Right ventricle myocardium superior (tissue), 1 donor: ENCODE results near the gene SENP7. TPM values are rescaled to one million over a fixed set of nuclear protein-coding genes. Genes with fewer than 3 reads are reported as not detected.
"Not testable (repeated sequence)": the region's sequence is repeated elsewhere in the genome, so short reads cannot be mapped to it uniquely, and the experiment has no call there.

ENCODE experiments used
- ATAC-seq: fragments of 200-7000 bp; cut with Tn5 transposase; one replicate; pipeline ENCODE4 v1.9.1; 2020; ENCODE audit warnings: mild to moderate bottlenecking; ENCODE audit not compliant: poor library complexity
- DNase-seq: peaks from one replicate; pipeline ENCODE4 v3.0.0-alpha.2; 2020
- intact Hi-C: fragments of 100-400 bp; cut with DNase I; formaldehyde crosslinking; loops from one replicate; pipeline ENCODE4 v1.11.2; 2022
- total RNA-seq: library from RNA; stranded (reverse); fragmentation: NEBNext Ultra II Directional; extraction: Animal tissue kit (Norgen Biotek cat#: 25700); gene quantifications from one replicate; pipeline ENCODE4 v1.2.1, GENCODE V29; 2021
- donor health status: DM: no; HTN: yes; CAD: no; lungs with severe emphysema.

Gene SENP7
- total RNA-seq, 1 donor from 2014 or later, result 8.4 TPM

DNA sequence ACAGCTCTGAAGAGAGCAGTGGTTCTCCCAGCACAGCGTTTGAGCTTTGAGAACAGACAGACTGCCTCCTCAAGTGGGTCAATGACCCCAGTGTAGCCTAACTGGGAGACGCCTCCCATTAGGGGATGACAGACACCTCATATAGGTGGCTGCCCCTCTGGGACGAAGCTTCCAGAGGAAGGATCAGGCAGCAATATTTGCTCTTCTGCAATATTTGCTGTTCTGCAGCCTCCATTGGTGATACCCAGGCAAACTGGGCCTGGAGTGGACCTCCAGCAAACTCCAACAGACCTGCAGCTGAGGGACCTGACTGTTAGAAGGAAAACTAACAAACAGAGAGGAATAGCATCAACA lies 45.7 kb downstream of the SENP7 start:
- intact Hi-C loops, DNase-seq, ATAC-seq: not testable (repeated sequence)

DNA sequence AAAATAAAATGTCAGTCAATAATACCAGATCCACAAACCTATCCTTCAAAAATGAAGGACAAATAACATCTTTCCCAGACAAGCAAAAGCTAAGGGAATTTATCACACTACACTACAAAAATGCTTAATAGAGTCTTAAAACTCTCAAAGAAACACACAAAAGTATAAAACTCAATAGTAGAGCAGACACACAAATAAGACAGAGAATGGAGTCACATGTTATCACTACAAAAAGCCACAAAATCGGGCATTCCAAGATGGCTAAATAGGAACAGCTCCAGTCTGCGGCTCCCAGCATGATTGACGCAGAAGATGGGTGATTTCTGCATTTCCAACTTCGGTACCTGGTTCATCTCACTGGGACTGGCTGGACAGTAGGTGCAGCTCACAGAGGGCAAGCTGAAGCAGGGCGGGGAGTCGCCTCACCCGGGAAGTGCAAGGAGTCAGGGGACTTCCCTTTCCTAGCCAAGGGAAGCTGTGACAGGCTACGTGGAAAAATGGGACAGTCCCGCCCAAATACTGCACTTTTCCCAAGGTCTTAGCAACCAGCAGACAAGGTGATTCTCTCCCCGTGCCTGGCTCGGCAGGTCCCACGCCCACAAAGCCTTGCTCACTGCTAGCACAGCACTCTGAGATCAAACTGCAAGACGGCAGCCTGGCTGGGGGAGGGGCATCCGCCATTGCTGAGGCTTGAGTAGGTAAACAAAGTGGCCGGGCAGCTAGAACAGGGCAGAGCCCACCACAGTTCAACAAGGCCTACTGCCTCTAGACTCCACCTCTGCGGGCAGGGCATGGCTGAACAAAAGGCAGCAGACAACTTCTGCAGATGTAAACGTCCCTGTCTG lies 46.3 kb downstream of the SENP7 start:
- DNase-seq (peak; percentile 43), ATAC-seq (no peak)
- intact Hi-C loops, result no loop called here

DNA sequence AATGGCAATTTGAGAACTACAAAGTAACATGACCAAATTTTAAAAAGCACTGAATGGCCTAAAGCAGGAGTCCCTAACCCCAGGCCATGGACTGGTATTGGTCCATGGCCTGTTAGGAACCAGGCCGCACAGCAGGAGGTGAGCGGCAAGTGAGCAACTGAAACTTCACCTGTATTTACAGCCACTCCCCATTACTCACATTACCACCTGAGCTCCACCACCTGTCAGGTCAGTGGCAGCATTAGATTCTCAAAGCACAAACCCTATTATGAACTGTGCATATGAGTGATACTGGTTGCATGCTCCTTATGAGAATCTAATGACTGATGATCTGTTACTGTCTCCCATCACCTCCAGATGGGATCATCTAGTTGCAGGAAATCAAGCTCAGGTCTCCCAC lies 48.8 kb downstream of the SENP7 start:
- no peak for DNase-seq
- no peak for ATAC-seq
- intact Hi-C loops, result no loop called here

DNA sequence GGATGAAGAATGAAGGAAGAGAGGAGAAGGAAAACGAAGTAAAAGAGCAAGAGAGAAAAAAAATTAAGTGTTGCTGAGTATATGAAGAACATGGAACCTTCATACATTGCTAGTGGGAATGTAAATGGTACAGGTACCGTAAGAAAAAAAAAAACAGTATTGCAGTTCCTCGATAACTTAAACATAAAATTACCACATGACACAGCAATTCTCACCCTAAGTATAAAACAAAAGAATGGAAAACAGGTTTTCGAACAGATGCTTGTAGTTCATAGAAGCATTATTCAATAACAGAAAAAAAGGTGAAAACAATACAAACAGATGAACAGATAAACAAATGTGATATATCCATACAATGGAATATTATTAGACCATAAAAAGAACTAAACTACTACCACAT lies 51.6 kb downstream of the SENP7 start:
- no peak for DNase-seq
- no peak for ATAC-seq
- intact Hi-C loops, result no loop called here

DNA sequence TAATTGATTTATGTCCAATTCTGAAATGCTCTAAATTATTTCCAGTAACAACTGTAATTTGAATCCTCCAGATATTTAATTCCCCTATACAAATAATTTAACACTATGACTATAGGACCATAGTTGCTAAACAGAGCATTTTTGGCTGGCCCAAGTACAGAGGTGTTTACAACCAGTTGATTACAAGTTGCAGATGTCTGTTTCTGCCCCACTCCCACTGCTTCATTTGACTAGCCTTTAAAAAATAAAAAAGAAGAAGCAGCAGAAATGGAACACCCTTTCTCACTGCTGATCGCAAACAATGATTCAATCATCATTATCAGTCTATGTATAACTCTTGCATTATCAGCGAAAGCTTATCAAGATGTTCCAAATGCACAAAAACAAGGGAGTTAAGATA lies 54.6 kb downstream of the SENP7 start:
- DNase-seq (no peak), ATAC-seq (no peak)
- intact Hi-C loops, result no loop called here

DNA sequence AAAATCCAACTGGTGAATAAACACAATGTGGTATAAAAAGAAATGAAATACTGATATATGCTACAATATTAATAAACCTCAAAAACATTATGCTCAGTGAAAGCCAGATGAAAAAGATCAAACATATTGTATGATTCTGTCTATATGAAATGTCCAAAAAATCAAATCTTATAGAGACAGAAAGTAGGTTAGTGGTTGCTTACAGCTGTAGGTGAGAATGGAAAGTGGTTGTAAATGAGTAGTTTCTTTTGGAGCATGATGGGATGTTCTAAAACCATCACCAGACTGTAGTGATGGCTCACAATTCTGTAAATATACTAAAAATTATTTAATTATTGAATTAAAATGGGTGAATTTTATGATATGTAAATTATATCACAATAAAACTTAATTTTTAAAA lies 58.4 kb downstream of the SENP7 start:
- no peak for ATAC-seq
- no peak for DNase-seq
- intact Hi-C loops, result no loop called here

DNA sequence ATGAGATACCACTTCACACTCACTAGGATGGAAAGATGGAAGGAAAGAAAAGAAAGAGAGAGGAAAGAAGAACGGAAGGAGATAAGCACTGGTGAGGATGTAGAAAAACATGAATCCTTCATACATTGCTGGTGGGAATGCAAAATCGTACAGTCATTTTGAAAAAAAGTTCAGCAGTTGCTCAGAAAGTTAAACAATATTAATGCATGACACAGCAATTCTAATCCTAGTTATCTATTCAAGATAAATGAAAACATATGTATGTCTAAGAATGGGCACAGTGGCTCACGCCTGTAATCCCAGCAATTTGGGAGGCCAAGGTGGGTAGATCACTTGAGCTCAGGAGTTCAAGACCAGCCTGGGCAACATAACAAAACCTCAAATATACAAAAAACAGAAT lies 59.1 kb downstream of the SENP7 start:
- DNase-seq, result no peak
- ATAC-seq, result no peak
- intact Hi-C loops, result no loop called here

DNA sequence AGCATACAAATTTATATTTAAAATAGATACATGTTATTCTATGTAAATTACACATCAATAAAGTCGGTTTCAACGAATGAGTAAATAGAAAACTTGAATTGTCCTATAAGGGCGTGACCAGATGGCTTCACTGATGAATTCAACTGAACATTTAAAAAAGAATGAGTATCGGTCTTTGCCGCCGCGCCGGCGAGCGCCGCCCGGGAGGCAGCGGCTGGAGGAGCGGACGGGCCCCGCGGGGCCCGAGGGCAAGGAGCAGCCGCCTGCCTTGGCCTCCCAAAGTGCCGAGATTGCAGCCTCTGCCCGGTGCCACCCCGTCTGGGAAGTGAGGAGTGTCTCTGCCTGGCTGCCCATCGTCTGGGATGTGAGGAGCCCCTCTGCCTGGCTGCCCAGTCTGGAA lies 74.4 kb downstream of the SENP7 start:
- intact Hi-C loops, ATAC-seq, DNase-seq: not testable (repeated sequence)

DNA sequence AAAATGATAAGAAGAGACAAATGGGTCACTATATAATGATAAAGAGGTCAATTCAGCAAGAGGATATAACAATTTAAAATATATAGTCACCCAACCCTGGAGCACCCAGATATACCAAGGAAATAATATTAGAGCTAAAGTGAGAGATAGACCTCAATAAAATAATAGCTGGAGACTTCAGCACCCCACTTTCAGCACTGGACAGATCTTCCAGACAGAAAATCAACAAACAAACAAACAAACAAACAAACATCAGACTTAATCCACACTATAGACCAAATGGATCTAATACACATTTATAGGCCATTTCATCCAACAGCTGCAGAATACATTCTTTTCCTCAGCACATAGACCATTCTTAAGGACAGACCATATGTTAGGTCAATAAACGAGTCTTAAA lies 79.4 kb downstream of the SENP7 start:
- intact Hi-C loops, result no loop called here
- ATAC-seq (no peak), DNase-seq (no peak)

DNA sequence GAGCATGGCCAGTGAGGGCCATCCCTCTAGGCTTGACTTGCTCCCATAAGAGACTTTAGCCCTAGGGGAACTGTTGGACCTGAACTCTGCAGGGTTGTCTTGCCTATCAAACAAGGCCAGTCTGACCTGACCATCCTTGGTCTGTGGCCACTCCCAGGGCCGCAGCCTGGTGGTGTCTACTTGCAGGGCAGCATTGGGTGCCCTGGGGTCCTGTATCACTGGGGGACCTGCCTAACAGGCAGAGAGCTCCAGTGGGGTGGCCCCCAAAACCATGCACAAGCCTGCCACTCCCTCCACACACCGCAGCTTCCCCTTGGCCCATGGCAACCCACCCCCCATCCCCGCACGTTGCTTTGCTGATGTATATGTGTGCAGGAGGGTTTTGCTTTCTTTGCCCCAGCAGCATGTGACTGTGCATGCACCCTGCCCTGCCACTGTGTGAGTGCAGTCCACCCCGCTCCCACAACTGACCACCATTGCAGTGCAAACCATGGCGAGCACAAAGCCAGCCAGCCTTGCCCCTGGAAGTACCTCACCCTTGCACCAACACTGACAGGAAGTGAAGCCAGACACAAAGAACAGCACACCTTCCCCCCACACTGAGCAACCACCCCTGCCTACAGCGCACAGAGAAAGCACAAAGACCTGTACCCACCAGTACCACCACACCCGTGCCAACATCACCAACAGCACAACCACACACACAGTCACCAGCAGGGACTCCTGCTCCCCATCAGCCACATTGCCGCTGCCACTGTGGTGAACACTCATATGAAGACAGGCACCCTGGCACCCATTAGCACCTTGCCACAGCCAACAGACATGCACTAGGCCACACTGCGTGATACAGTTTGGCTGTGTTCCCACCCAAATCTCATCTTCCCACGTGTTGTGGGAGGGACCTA lies 88.8 kb downstream of the SENP7 start:
- DNase-seq, result no peak

DNA sequence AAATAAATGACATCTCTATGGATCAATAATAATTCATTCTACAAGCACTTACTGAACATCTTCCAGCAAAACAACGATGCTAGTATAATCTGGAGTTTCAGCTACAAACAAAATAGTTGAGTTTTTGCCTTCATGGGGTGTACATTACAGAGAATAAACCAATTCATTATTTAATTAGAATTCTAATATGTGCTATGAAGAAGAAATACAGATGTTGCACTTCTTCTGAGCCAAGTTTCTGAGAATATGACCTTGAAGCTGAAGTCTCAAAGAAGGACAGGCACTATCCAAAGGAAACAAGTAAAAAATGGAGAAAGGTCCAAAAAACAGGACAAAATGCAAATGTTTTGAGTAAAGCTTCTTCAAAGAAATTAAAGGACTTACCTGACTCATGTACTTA lies 94.2 kb downstream of the SENP7 start:
- intact Hi-C loops, result no loop called here
- ATAC-seq, result no peak
- DNase-seq, result no peak

More for the DNA sequence above, 88.8 kb downstream of the SENP7 start:
- intact Hi-C loops, result no loop called here
- no peak for ATAC-seq

DNA sequence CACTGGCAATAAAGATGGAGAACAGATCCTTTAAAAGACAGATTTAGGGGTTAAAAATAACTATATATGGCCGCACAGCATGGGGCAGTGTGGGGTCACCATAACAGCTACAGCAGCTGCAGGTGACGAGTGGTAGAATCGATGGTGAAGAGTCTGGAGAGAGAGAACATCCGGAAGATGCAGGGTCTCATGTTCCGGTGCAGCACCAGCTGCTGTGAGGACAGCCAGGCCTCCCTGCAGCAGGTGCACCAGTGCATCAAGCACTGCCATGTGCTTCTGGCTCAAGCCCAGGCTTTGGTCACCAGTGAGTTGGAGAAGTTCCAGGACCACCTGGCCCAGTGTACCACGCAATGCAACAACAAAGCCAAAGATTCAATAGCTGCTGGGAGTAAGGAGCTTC lies 98.9 kb downstream of the SENP7 start:
- intact Hi-C loops, result no loop called here
- DNase-seq, result peak; percentile 30
- no peak for ATAC-seq

DNA sequence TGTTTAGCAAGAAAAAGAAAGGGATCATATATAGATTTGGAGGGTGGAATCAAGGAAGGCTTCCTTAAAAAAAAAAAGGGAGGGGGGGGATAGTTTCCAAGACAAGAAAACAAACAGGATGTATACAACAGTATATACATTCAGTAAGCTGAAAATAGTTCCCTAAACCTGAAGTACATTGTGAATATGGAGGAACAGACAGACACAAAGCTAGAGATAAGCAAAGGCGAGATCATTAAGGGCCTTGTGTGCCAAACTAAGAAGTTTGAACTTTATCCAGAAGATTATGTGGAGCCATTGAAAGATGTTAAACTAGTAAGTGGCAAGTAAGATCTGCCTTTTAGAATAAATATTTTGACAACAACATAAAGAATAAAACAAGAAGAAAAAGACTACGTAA lies 99.4 kb downstream of the SENP7 start:
- ATAC-seq (no peak), DNase-seq (no peak)
- intact Hi-C loops, result no loop called here

DNA sequence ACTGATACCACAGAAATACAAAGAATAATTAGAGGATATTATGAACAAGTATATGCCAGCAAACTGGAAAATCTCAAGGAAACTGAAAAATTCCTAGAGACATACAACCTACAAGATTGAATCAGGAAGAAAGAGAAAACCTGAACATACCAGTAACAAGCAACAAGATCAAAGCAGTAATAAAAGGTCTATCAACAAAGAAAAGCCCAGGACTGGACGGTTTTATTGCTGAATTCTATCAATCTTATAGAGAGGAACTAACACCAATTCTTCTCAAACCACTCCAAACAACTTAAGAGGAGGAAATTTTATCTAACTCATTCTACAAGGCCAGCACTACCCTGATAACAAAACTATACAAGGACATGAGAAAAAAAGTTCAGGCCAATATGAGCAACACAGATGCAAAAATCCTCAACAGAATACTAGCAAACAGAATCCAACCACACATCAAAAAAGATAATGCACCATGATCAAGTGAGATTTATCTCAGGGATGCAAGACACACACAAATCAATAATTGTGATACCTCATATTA lies 121.5 kb downstream of the SENP7 start:
- intact Hi-C loops, result no loop called here

DNA sequence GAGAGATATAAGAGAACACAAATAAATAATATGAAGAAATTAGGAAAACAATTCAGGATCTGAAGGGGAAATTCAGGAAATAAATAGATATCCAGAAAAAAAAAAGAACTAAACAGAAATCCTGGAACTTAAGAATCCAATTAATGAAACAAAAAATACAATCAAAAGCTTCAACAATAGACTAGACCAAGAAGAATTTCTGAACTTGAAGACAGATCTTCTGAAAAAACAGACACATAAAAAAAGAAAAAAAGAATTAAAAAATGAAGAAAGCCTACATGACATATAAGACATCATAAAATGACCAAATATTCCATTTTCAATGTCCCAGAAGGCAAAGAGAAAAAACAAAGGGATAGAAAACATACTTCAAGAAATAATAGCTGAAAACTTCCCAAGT lies 124.3 kb downstream of the SENP7 start:
- DNase-seq (no peak), ATAC-seq (no peak)
- intact Hi-C loops, result loop anchor here (10.0 kb wide), 1 partner anchor 154 kb away; no protein-coding TSS in a partner anchor

More for the DNA sequence above, 121.5 kb downstream of the SENP7 start:
- no peak for ATAC-seq
- DNase-seq, result no peak

DNA sequence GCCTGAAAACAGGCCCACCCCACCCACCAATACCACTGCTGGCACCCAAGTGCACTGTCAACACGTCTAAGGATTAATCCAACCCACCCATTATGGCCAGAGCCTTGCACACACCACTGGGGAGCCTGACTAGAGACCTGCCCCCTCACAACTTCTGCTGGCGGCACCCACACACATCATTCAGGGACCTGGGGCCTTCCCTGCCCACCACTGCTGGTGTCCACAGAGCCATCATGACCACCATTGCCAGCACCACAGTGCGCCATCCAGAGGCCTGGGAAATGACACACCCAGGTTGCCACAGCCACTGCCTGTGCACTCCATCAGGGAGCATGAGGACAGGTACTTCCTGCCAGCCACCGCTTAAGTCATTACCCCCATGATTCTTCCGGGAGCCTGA lies 125.7 kb downstream of the SENP7 start:
- ATAC-seq (no peak), DNase-seq (no peak)
- intact Hi-C loops, result loop anchor here (10.0 kb wide), 1 partner anchor 153 kb away; no protein-coding TSS in a partner anchor

DNA sequence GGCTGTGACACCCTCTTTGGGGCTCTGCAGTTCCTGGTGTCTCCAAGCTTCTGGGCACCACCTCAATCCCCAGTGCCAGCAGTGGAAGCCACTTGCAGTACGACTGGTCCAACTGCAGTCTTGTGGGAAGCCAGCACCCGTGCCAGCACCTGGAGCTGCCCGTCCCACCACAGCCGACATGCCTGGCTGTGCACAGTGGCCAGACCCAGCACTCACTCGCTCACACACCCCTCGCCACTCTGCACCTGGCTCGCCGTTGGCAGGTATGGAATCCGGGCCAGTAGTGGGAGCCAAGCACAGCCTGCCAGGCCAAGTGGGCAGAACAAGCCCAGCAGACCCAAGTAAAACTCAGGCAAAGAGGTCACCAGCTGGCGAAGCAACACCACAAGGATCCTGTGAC lies 128.6 kb downstream of the SENP7 start:
- intact Hi-C loops, result loop anchor here (10.0 kb wide), 1 partner anchor 150 kb away; no protein-coding TSS in a partner anchor
- DNase-seq (no peak), ATAC-seq (no peak)

DNA sequence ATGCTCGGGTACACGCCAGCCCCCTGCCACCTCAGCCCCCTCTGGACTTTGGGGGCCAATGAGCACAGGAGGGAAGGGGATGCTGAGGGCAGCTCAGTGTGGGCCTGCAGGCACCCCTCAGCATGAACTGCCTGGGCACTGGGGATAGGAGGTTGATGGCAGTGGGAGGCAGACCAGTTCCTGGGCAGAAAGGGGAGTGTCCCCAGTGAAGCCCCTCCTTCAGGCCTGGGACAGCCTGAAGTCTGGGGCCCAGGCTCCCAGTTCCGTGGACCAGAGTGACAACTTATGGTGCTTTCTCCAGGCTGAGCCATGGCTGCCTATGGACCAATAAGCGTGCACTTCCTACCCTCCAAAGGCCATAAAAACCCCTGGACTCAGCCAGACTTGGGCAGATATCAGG lies 129.4 kb downstream of the SENP7 start:
- ATAC-seq, result no peak
- intact Hi-C loops, result loop anchor here (10.0 kb wide), 1 partner anchor 149 kb away; no protein-coding TSS in a partner anchor
- no peak for DNase-seq

DNA sequence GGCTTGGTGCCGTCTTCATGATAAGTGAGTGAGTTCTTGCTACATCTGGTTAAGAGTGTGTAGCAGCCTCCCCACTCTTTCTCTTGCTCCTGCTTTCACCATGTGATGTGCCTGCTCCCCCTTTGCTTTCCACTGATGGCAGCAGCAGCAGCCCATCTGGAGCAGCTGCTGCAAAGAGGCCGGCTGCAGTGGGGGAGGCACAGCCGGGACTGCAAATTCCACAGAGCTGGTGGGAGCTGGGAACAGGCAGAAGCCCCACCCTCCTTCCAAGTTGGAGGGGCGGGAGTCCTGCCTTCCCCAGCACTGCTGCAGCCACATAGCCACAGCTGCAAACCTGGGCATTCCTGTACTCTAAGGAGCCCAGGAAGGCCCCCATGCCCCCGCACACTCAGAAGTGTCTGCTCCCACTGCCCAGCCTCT lies 129.8 kb downstream of the SENP7 start:
- ATAC-seq, result peak; percentile 10
- intact Hi-C loops, result loop anchor here (10.0 kb wide), 1 partner anchor 148 kb away; no protein-coding TSS in a partner anchor
- no peak for DNase-seq
